ENCODE data around the gene KLC1. TPM values are rescaled to one million over a fixed set of nuclear protein-coding genes. Genes with fewer than 3 reads are reported as not detected.

Gene KLC1
- total RNA-seq, 5 donors from 2014 or later (not counting 1 experiment from before 2014, with no cell fraction given): 177 to 241 (median 219) TPM

DNA sequence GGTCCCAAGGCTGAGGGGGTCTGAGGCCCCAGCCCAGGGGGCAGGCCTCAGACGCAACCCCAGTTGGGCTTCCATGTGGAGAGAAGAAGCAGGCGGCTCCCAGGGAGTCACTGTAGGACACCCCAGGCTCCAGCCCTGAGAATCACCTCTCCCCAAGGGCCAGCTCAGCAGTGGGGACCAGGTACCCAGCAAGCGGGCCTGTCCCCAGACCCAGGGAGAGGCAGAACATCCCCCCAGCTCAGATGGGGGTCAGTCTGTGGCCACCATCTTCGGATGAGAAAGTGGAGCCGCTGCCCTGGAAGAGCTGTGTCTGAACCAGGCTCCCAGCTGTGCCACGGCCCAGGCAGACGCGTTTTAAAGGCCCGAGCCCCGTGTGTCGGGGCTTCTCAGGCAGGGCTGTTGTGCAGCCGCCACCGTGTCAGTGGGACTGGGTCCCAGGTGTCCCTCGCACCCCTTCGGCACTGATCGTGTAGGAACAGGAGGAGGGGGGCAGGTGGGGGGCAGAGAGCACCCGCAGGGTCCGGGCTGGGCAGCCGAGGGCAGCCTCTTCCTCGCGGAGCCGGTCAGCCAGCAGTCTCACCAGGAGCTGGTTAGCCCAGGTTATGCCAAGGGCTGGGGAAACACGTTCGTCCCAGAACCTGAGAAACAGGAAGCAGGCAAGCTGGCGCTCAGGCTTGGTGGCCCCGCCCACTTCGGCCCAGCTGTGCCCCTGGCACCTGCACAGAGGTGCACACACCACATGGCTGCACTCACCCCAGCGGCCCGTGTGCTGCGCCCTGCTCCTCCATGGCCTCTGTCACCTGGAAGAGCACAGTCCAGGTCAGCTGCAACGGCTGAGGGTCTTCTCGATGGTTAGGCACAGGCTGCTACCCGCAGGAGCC, 69.6 kb downstream of the KLC1 start:
- 83% methylated on average over 33 of the region's 33 CpGs for WGBS (ENCODE audit: insufficient coverage)
- Mint-ChIP-seq H3K4me3 (no peak overlapping the region), H3K36me3 (peaks cover 7% of the 10 kb centered on the region), H3K9me3 (no peaks in the 10 kb centered on the region), H3K4me1 (peaks cover 2 to 15% (median 10%) of the 10 kb centered on the region in 3 donors), H3K27ac (no peak overlapping the region), H3K27me3 (no peaks in the 10 kb centered on the region)
- Histone ChIP-seq H3K27me3 (replicated peaks in 1 of 2; ENCODE audit: control insufficient read depth in 2 of 2, extremely low read depth in 1 of 2, insufficient read depth in 2 of 2, low read length in 1 of 2) (no peaks in the 10 kb centered on the region), H3K36me3 (ENCODE audit: control insufficient read depth in 2 of 2, extremely low read depth in 1 of 2, insufficient read depth in 1 of 2, low read length in 1 of 2) (peaks cover 24 to 56% of the 10 kb centered on the region in 2 donors), H3K4me3 (ENCODE audit: control insufficient read depth in 1 of 2, extremely low read depth in 1 of 2, low read length in 1 of 2) (no peak overlapping the region), H3K27ac (ENCODE audit: low read length) (no peak overlapping the region), H3K9me3 (no peaks in the 10 kb centered on the region), H3K4me1 (ENCODE audit: control insufficient read depth in 1 of 2, extremely low read depth in 1 of 2, insufficient read depth in 2 of 2, low read length in 2 of 2) (peaks cover 0 to 9% of the 10 kb centered on the region in 2 experiments)
- no peak for DNase-seq
- CTCF ChIA-PET: no interaction called here
- POLR2A ChIA-PET: no interaction called here
- peak in 2 of 4 experiments; percentile 14 to 24 for ATAC-seq (replicated peaks in 1 of 4)

GRCh38 chr14:103699261-103699661, 70.2 kb downstream of the KLC1 start:
- CTCF ChIA-PET: no interaction called here
- no peaks in the 10 kb centered on the region for H3K9me3 Mint-ChIP-seq

GRCh38 chr14:103699901-103700752, 71.1 kb downstream of the KLC1 start:
- peaks cover 0 to 9% of the 10 kb centered on the region in 2 experiments for H3K4me1 ChIP-seq (ENCODE audit: control insufficient read depth in 1 of 2, extremely low read depth in 1 of 2, insufficient read depth in 2 of 2, low read length in 2 of 2)
- ATAC-seq (replicated peaks in 1 of 4): no peak
- no peaks in the 10 kb centered on the region for H3K27me3 Mint-ChIP-seq
- ChIA-PET POLR2A (no interaction called here), CTCF (interaction anchor here in 1 of 2 donors (0.6 kb wide), 1 partner anchor 31 kb away, joined by 3 read pairs; no protein-coding TSS in a partner anchor)
- H3K4me3 ChIP-seq (ENCODE audit: control insufficient read depth in 1 of 2, extremely low read depth in 1 of 2, low read length in 1 of 2): no peak overlapping the region
- peaks cover 24 to 46% of the 10 kb centered on the region in 2 donors for H3K36me3 ChIP-seq (ENCODE audit: control insufficient read depth in 2 of 2, extremely low read depth in 1 of 2, insufficient read depth in 1 of 2, low read length in 1 of 2)
- H3K4me3 Mint-ChIP-seq: no peak overlapping the region
- DNase-seq: no peak
- no peaks in the 10 kb centered on the region for H3K9me3 ChIP-seq
- H3K36me3 Mint-ChIP-seq: peaks cover 12% of the 10 kb centered on the region
- H3K27ac ChIP-seq (ENCODE audit: low read length): no peak overlapping the region
- WGBS (ENCODE audit: insufficient coverage): 89% methylated on average over 22 of the region's 25 CpGs
- peaks cover 2 to 15% (median 10%) of the 10 kb centered on the region in 3 donors for H3K4me1 Mint-ChIP-seq
- H3K27ac Mint-ChIP-seq: no peak overlapping the region
- H3K9me3 Mint-ChIP-seq: no peaks in the 10 kb centered on the region
- H3K27me3 ChIP-seq (replicated peaks in 1 of 2; ENCODE audit: control insufficient read depth in 2 of 2, extremely low read depth in 1 of 2, insufficient read depth in 2 of 2, low read length in 1 of 2): no peaks in the 10 kb centered on the region

More at GRCh38 chr14:103699261-103699661, 70.2 kb downstream of the KLC1 start:
- 92% methylated on average over 17 of the region's 17 CpGs for WGBS (ENCODE audit: insufficient coverage)
- Mint-ChIP-seq H3K4me3 (no peak overlapping the region), H3K27ac (no peak overlapping the region), H3K27me3 (no peaks in the 10 kb centered on the region), H3K4me1 (peaks cover 2 to 15% (median 10%) of the 10 kb centered on the region in 3 donors), H3K36me3 (peaks cover 10% of the 10 kb centered on the region)
- Histone ChIP-seq H3K36me3 (ENCODE audit: control insufficient read depth in 2 of 2, extremely low read depth in 1 of 2, insufficient read depth in 1 of 2, low read length in 1 of 2) (peaks cover 24 to 53% of the 10 kb centered on the region in 2 donors), H3K27ac (ENCODE audit: low read length) (no peak overlapping the region), H3K4me3 (ENCODE audit: control insufficient read depth in 1 of 2, extremely low read depth in 1 of 2, low read length in 1 of 2) (no peak overlapping the region), H3K9me3 (no peaks in the 10 kb centered on the region), H3K27me3 (replicated peaks in 1 of 2; ENCODE audit: control insufficient read depth in 2 of 2, extremely low read depth in 1 of 2, insufficient read depth in 2 of 2, low read length in 1 of 2) (no peaks in the 10 kb centered on the region), H3K4me1 (ENCODE audit: control insufficient read depth in 1 of 2, extremely low read depth in 1 of 2, insufficient read depth in 2 of 2, low read length in 2 of 2) (peaks cover 0 to 9% of the 10 kb centered on the region in 2 experiments)
- DNase-seq: no peak
- POLR2A ChIA-PET: no interaction called here
- no peak for ATAC-seq (replicated peaks in 1 of 4)

DNA sequence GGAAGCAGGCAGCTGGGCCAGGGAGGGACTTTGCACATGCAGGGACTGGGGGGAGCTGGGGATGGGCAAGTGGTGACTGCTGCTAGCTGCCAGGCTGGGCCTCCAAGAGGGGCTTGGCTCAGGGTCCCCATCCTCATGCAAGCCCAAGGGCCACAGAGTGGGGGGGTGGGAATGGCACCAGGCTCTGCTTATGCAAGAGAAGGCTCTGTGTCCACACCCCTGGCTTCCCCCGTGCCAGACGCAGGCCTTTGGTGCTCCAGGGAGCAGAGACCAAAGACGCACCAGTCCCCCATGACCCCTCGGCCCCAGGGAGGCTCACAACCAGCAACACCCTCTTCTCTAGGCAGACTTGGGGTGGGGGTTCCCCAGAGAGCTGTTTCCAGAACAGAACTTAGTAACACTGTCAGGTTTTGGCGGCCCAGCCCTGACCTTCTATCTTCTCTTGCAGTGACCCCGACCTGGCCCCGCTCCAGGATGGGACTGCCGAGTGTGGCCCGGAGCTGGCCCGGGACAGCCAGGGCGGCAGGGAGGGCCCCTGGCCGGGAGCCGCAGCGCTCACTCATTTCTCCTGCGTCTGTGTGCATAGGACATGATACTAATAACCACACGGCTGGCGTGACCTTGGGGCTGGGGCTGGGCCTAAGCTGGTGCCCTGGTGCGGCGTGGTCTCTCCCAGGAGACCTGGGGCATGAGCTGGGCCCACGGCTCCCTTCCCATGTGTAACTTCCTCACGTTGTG, 71.9 kb downstream of the KLC1 start:
- Mint-ChIP-seq H3K27me3 (no peaks in the 10 kb centered on the region), H3K4me1 (peaks cover 0 to 10% (median 8%) of the 10 kb centered on the region in 3 donors), H3K36me3 (peaks cover 14% of the 10 kb centered on the region), H3K27ac (no peak overlapping the region), H3K9me3 (no peaks in the 10 kb centered on the region), H3K4me3 (no peak overlapping the region)
- DNase-seq: no peak
- WGBS (ENCODE audit: insufficient coverage): 87% methylated on average over 16 of the region's 21 CpGs
- no peaks in the 10 kb centered on the region for H3K27me3 ChIP-seq (replicated peaks in 1 of 2; ENCODE audit: control insufficient read depth in 2 of 2, extremely low read depth in 1 of 2, insufficient read depth in 2 of 2, low read length in 1 of 2)
- ATAC-seq (replicated peaks in 1 of 4): no peak
- H3K9me3 ChIP-seq: no peaks in the 10 kb centered on the region
- H3K27ac ChIP-seq (ENCODE audit: low read length): no peak overlapping the region
- peaks cover 0 to 9% of the 10 kb centered on the region in 2 experiments for H3K4me1 ChIP-seq (ENCODE audit: control insufficient read depth in 1 of 2, extremely low read depth in 1 of 2, insufficient read depth in 2 of 2, low read length in 2 of 2)
- no peak overlapping the region for H3K4me3 ChIP-seq (ENCODE audit: control insufficient read depth in 1 of 2, extremely low read depth in 1 of 2, low read length in 1 of 2)
- ChIA-PET CTCF (no interaction called here), POLR2A (no interaction called here)
- peaks cover 20 to 48% of the 10 kb centered on the region in 2 donors for H3K36me3 ChIP-seq (ENCODE audit: control insufficient read depth in 2 of 2, extremely low read depth in 1 of 2, insufficient read depth in 1 of 2, low read length in 1 of 2)

DNA sequence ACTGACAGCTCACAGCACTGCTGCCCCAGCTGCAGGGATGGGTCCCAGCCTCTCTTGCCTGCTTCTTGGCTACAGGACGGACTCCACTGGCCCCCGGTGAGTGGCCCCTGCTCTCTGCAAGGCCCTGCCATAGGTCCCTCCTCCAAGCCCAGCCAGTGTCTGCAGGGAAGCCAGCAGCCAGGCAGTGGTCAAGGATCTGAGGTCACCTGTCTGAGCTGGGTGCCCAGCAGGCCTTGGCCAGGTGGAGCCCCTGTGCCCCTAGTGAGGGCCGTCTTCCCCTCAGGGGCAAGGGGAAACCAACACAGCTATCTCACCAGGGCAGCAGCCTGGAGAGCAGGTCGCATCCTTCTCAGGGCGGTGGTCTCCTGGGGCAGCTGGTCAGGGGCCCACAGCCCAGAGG, 73.1 kb downstream of the KLC1 start:
- DNase-seq (no peak), ATAC-seq (replicated peaks in 1 of 4) (no peak)
- Histone ChIP-seq H3K9me3 (no peaks in the 10 kb centered on the region), H3K27ac (ENCODE audit: low read length) (no peak overlapping the region), H3K27me3 (replicated peaks in 1 of 2; ENCODE audit: control insufficient read depth in 2 of 2, extremely low read depth in 1 of 2, insufficient read depth in 2 of 2, low read length in 1 of 2) (no peaks in the 10 kb centered on the region), H3K4me1 (ENCODE audit: control insufficient read depth in 1 of 2, extremely low read depth in 1 of 2, insufficient read depth in 2 of 2, low read length in 2 of 2) (peaks cover 0 to 9% of the 10 kb centered on the region in 2 experiments), H3K4me3 (ENCODE audit: control insufficient read depth in 1 of 2, extremely low read depth in 1 of 2, low read length in 1 of 2) (no peak overlapping the region), H3K36me3 (ENCODE audit: control insufficient read depth in 2 of 2, extremely low read depth in 1 of 2, insufficient read depth in 1 of 2, low read length in 1 of 2) (peaks cover 21 to 44% of the 10 kb centered on the region in 2 donors)
- POLR2A ChIA-PET: interaction anchor here in 1 of 2 donors (0.5 to 0.6 kb wide), 2 partner anchors 17 to 223 kb away, joined by 3 to 8 read pairs; no protein-coding TSS in a partner anchor
- Mint-ChIP-seq H3K9me3 (no peaks in the 10 kb centered on the region), H3K27me3 (no peaks in the 10 kb centered on the region), H3K4me3 (no peak overlapping the region), H3K36me3 (peaks cover 14% of the 10 kb centered on the region), H3K27ac (peak overlapping the region in 1 of 2 donors; percentile 39), H3K4me1 (peaks cover 0 to 3% (median 0%) of the 10 kb centered on the region in 3 donors)
- WGBS (ENCODE audit: insufficient coverage): 87% methylated on average over 5 of the region's 5 CpGs
- CTCF ChIA-PET: no interaction called here

All from T-cell (primary cell).